Common myeloid progenitor, CD34-positive (primary cell): Measurements from ENCODE around the gene GTSE1.

Experiments used
- CTCF ChIA-PET: fragments of 350-600 bp; sonication (Branson Sonifier 250); formaldehyde crosslinking; loops from one replicate; lab custom pipeline; 2021; ENCODE audit warnings: antibody characterized with exemption; lab: Charles Lee
- POLR2A ChIA-PET: fragments of 350-600 bp; sonication (Branson Sonifier 250); formaldehyde crosslinking; loops from one replicate; lab custom pipeline; 2021; ENCODE audit warnings: antibody characterized with exemption; lab: Charles Lee
- DNase-seq, 3 donors: peaks; one replicate each; pipeline versions ENCODE4 v3.0.0 to v3.0.0-alpha.2; 2013
- H3K27ac ChIP-seq, 2 experiments: 1 replicate in 1 of 2; 2 replicates in 1 of 2; pipeline ENCODE4 v1.7.0; 2013; ENCODE audit warnings: inconsistent platforms in 2 of 2, low read length in 2 of 2, mild to moderate bottlenecking in 2 of 2, low read depth in 1 of 2, moderate library complexity in 1 of 2; ENCODE audit not compliant: severe bottlenecking in 2 of 2, insufficient read depth in 1 of 2, poor library complexity in 1 of 2
- H3K27me3 ChIP-seq, 5 experiments: replicated peaks in 2 of 5; 1 replicate in 3 of 5; 2 replicates in 2 of 5; pipeline versions ENCODE4 v1.6.1 to v1.7.0; 2013; ENCODE audit warnings: low read length in 4 of 5, mild to moderate bottlenecking in 2 of 5, moderate library complexity in 2 of 5, inconsistent platforms in 1 of 5; ENCODE audit not compliant: insufficient read depth in 5 of 5, control insufficient read depth in 4 of 5
- H3K36me3 ChIP-seq, 4 experiments: 1 replicate in 2 of 4; 2 replicates in 2 of 4; pipeline versions ENCODE4 v1.6.1 to v1.7.0; 2013; ENCODE audit warnings: low read length in 3 of 4, control low read depth in 1 of 4, mild to moderate bottlenecking in 1 of 4; ENCODE audit not compliant: control insufficient read depth in 4 of 4, insufficient read depth in 4 of 4
- H3K4me1 ChIP-seq, 4 experiments: 1 replicate in 3 of 4; 2 replicates in 1 of 4; pipeline versions ENCODE4 v1.6.1 to v1.7.1; 2013; ENCODE audit warnings: low read length in 3 of 4, mild to moderate bottlenecking in 3 of 4, control low read depth in 1 of 4, inconsistent platforms in 1 of 4, moderate library complexity in 1 of 4; ENCODE audit not compliant: control insufficient read depth in 4 of 4, insufficient read depth in 4 of 4; ENCODE audit errors: control extremely low read depth in 1 of 4
- H3K4me3 ChIP-seq, 7 experiments: 1 replicate in 4 of 7; 2 replicates in 3 of 7; pipeline versions ENCODE4 v1.5.1 to v1.7.0; 2013; ENCODE audit warnings: mild to moderate bottlenecking in 7 of 7, low read length in 6 of 7, moderate library complexity in 6 of 7, inconsistent platforms in 2 of 7, low read depth in 2 of 7, control low read depth in 1 of 7; ENCODE audit not compliant: insufficient read depth in 4 of 7, control insufficient read depth in 1 of 7; ENCODE audit errors: extremely low read depth in 1 of 7
- H3K9me3 ChIP-seq, 5 experiments: 1 replicate in 4 of 5; 2 replicates in 1 of 5; pipeline versions ENCODE4 v1.6.1 to v1.7.1; 2013; ENCODE audit warnings: low read length in 4 of 5, mild to moderate bottlenecking in 2 of 5, inconsistent platforms in 1 of 5, low read depth in 1 of 5, moderate library complexity in 1 of 5; ENCODE audit not compliant: control insufficient read depth in 4 of 5, insufficient read depth in 2 of 5; ENCODE audit errors: control extremely low read depth in 1 of 5
- WGBS: methylation state at CpG from one replicate; pipeline ENCODE4 v1.1.5; 2013; ENCODE audit not compliant: insufficient coverage; 5-methylcytosine and 5-hydroxymethylcytosine counted together

GTSE1 gene

GRCh38 chr22:46357711-46358520 lies 61.2 kb downstream of the GTSE1 start:
- POLR2A ChIA-PET = no interaction called here
- Histone ChIP-seq H3K4me1 (peaks cover 0 to 12% (median 6%) of the 10 kb centered on the region in 4 experiments), H3K4me3 (no peak overlapping the region), H3K36me3 (peaks cover 0 to 54% (median 31%) of the 10 kb centered on the region in 4 experiments), H3K27me3 (peaks cover 0 to 28% (median 7%) of the 10 kb centered on the region in 5 experiments), H3K27ac (no peak overlapping the region), H3K9me3 (peaks cover 0 to 5% (median 0%) of the 10 kb centered on the region in 5 experiments)
- DNase-seq = peak in 2 of 3 donors; percentile 38 to 47
- WGBS = 47% methylated on average over 10 of the region's 19 CpGs
- CTCF ChIA-PET = interaction anchor here (1.0 to 2.4 kb wide), 4 partner anchors 10 to 185 kb away, joined by 3 to 11 read pairs (median 6); no protein-coding TSS in a partner anchor

GRCh38 chr22:46358766-46359165 lies 62.1 kb downstream of the GTSE1 start:
- DNase-seq = no peak
- peaks cover 0 to 31% (median 10%) of the 10 kb centered on the region in 5 experiments for H3K27me3 ChIP-seq
- peaks cover 0 to 12% (median 6%) of the 10 kb centered on the region in 4 experiments for H3K4me1 ChIP-seq
- WGBS = 98% methylated on average over 5 of the region's 6 CpGs
- H3K4me3 ChIP-seq = no peak overlapping the region
- H3K9me3 ChIP-seq = peaks cover 0 to 5% (median 0%) of the 10 kb centered on the region in 5 experiments
- H3K36me3 ChIP-seq = peaks cover 0 to 45% (median 26%) of the 10 kb centered on the region in 4 experiments
- H3K27ac ChIP-seq = no peak overlapping the region
- ChIA-PET CTCF (interaction anchor here (1.0 to 2.4 kb wide), 5 partner anchors 9 to 185 kb away, joined by 3 to 11 read pairs (median 4); no protein-coding TSS in a partner anchor), POLR2A (no interaction called here)

- POLR2A ChIA-PET = no interaction called here
- Histone ChIP-seq H3K4me1 (peaks cover 0 to 12% (median 6%) of the 10 kb centered on the region in 4 experiments), H3K4me3 (no peak overlapping the region), H3K36me3 (peaks cover 0 to 39% (median 22%) of the 10 kb centered on the region in 4 experiments), H3K27ac (no peak overlapping the region), H3K27me3 (peaks cover 0 to 31% (median 10%) of the 10 kb centered on the region in 5 experiments), H3K9me3 (peaks cover 0 to 5% (median 0%) of the 10 kb centered on the region in 5 experiments)
- no peak for DNase-seq
- WGBS = 90% methylated on average over 14 of the region's 14 CpGs
- CTCF ChIA-PET = interaction anchor here (1.2 to 2.4 kb wide), 4 partner anchors 8 to 184 kb away, joined by 3 to 11 read pairs (median 6); no protein-coding TSS in a partner anchor
Measured at GRCh38 chr22:46359362-46359761, 62.7 kb downstream of the GTSE1 start.

GRCh38 chr22:46360097-46360496 lies 63.4 kb downstream of the GTSE1 start:
- WGBS = 91% methylated on average over 5 of the region's 5 CpGs
- Histone ChIP-seq H3K27ac (no peak overlapping the region), H3K27me3 (peaks cover 0 to 36% (median 10%) of the 10 kb centered on the region in 5 experiments), H3K4me3 (no peak overlapping the region), H3K4me1 (peaks cover 0 to 12% (median 6%) of the 10 kb centered on the region in 4 experiments), H3K36me3 (peaks cover 0 to 32% (median 18%) of the 10 kb centered on the region in 4 experiments), H3K9me3 (peaks cover 0 to 5% (median 0%) of the 10 kb centered on the region in 5 experiments)
- ChIA-PET POLR2A (no interaction called here), CTCF (interaction anchor here (1.9 to 2.4 kb wide), 3 partner anchors 8 to 183 kb away, joined by 4 to 11 read pairs (median 7); no protein-coding TSS in a partner anchor)
- DNase-seq = no peak

GRCh38 chr22:46360891-46361290 lies 64.2 kb downstream of the GTSE1 start:
- POLR2A ChIA-PET = no interaction called here
- WGBS = 95% methylated on average over 6 of the region's 10 CpGs
- Histone ChIP-seq H3K27ac (no peak overlapping the region), H3K4me1 (peaks cover 0 to 12% (median 6%) of the 10 kb centered on the region in 4 experiments), H3K9me3 (peaks cover 0 to 5% (median 0%) of the 10 kb centered on the region in 5 experiments), H3K27me3 (peaks cover 0 to 41% (median 10%) of the 10 kb centered on the region in 5 experiments), H3K36me3 (peaks cover 0 to 26% (median 14%) of the 10 kb centered on the region in 4 experiments), H3K4me3 (no peak overlapping the region)
- DNase-seq = no peak
- CTCF ChIA-PET = interaction anchor here (0.7 kb wide), 1 partner anchor 551 kb away, joined by 4 read pairs; no protein-coding TSS in a partner anchor

GRCh38 chr22:46361826-46362202 lies 65.1 kb downstream of the GTSE1 start:
- H3K4me3 ChIP-seq = no peak overlapping the region
- POLR2A ChIA-PET = no interaction called here
- CTCF ChIA-PET = no interaction called here
- peaks cover 0 to 15% (median 6%) of the 10 kb centered on the region in 4 experiments for H3K4me1 ChIP-seq
- H3K9me3 ChIP-seq = peaks cover 0 to 5% (median 0%) of the 10 kb centered on the region in 5 experiments
- DNase-seq = no peak
- H3K27ac ChIP-seq = no peak overlapping the region
- peaks cover 0 to 17% (median 8%) of the 10 kb centered on the region in 4 experiments for H3K36me3 ChIP-seq
- WGBS = 81% methylated on average over 11 of the region's 11 CpGs
- H3K27me3 ChIP-seq = peaks cover 0 to 48% (median 13%) of the 10 kb centered on the region in 5 experiments
